Measurements from ENCODE around the gene UQCRFS1. TPM values are rescaled to one million over a fixed set of nuclear protein-coding genes. Genes with fewer than 3 reads are reported as not detected.

UQCRFS1 gene
- polyA plus RNA-seq, 1 donor (not counting 4 experiments of a cell fraction or from before 2014, with no cell fraction given) = 60.0 TPM

- TF ChIP-seq EZH2 (IDR thresholded peaks at IDR 0.05; ENCODE audit: low read length) = no peak
- TF ChIP-seq CTCF (optimal IDR thresholded peaks at IDR 0.05 in 1 of 3, IDR thresholded peaks at IDR 0.05 in 1 of 3, conservative IDR thresholded peaks at IDR 0.05 in 1 of 3; ENCODE audit: extremely low read depth in 1 of 3, insufficient read depth in 2 of 3, low read length in 3 of 3) = no peak
- no peak overlapping the region for H3K4me2 ChIP-seq (ENCODE audit: control insufficient read depth, extremely low read depth, insufficient read depth, low read depth, low read length)
- H3K4me1 ChIP-seq (ENCODE audit: control insufficient read depth, extremely low read depth, insufficient read depth, low read length) = no peaks in the 10 kb centered on the region
- dilution Hi-C loops (cut with MboI; ENCODE audit: extremely low pct_ligation_motif_present, low sequenced_read_pairs) = no loop called here
- FAIRE-seq (no peak), DNase-seq (ENCODE audit: low read depth, low spot score) (no peak)
- no peak overlapping the region for H2AFZ ChIP-seq (ENCODE audit: control insufficient read depth, low read length)
- H3K36me3 ChIP-seq (ENCODE audit: control insufficient read depth in 2 of 2, extremely low read depth in 1 of 2, insufficient read depth in 2 of 2, low read length in 2 of 2) = peaks cover 4 to 9% of the 10 kb centered on the region in 2 experiments
- no peak overlapping the region for H3K9ac ChIP-seq (ENCODE audit: control insufficient read depth, extremely low read depth, insufficient read depth, low read length)
- H3K79me2 ChIP-seq (ENCODE audit: control insufficient read depth, insufficient read depth, low read length) = peaks cover 44% of the 10 kb centered on the region
- no peaks in the 10 kb centered on the region for H3K9me3 ChIP-seq (ENCODE audit: control insufficient read depth, low read depth, low read length)
- no peak overlapping the region for H3K27ac ChIP-seq (ENCODE audit: control insufficient read depth, insufficient read depth, low read length)
- H3K4me3 ChIP-seq (ENCODE audit: control insufficient read depth in 2 of 3, extremely low read depth in 1 of 3, insufficient read depth in 2 of 3, low read depth in 1 of 3, low read length in 3 of 3) = no peak overlapping the region
- H3K27me3 ChIP-seq (ENCODE audit: control insufficient read depth, extremely low read depth, insufficient read depth, low read length) = no peaks in the 10 kb centered on the region
- no peaks in the 10 kb centered on the region for H3K9me1 ChIP-seq (ENCODE audit: control insufficient read depth, extremely low read depth, insufficient read depth, low read length)
- peaks cover 2% of the 10 kb centered on the region for H4K20me1 ChIP-seq (ENCODE audit: control insufficient read depth, extremely low read depth, insufficient read depth, low read length)
Measured at GRCh38 chr19:29206453-29206852, 6.5 kb downstream of the UQCRFS1 start.

- Histone ChIP-seq H3K79me2 (ENCODE audit: control insufficient read depth, insufficient read depth, low read length) (peaks cover 6% of the 10 kb centered on the region), H2AFZ (ENCODE audit: control insufficient read depth, low read length) (no peak overlapping the region), H3K27me3 (ENCODE audit: control insufficient read depth, extremely low read depth, insufficient read depth, low read length) (no peaks in the 10 kb centered on the region), H3K4me2 (ENCODE audit: control insufficient read depth, extremely low read depth, insufficient read depth, low read depth, low read length) (no peak overlapping the region), H3K9me1 (ENCODE audit: control insufficient read depth, extremely low read depth, insufficient read depth, low read length) (no peaks in the 10 kb centered on the region), H3K36me3 (ENCODE audit: control insufficient read depth in 2 of 2, extremely low read depth in 1 of 2, insufficient read depth in 2 of 2, low read length in 2 of 2) (peaks cover 4 to 6% of the 10 kb centered on the region in 2 experiments), H3K4me3 (ENCODE audit: control insufficient read depth in 2 of 3, extremely low read depth in 1 of 3, insufficient read depth in 2 of 3, low read depth in 1 of 3, low read length in 3 of 3) (no peak overlapping the region), H3K9me3 (ENCODE audit: control insufficient read depth, low read depth, low read length) (no peaks in the 10 kb centered on the region), H3K9ac (ENCODE audit: control insufficient read depth, extremely low read depth, insufficient read depth, low read length) (no peak overlapping the region), H3K4me1 (ENCODE audit: control insufficient read depth, extremely low read depth, insufficient read depth, low read length) (no peaks in the 10 kb centered on the region), H4K20me1 (ENCODE audit: control insufficient read depth, extremely low read depth, insufficient read depth, low read length) (no peaks in the 10 kb centered on the region), H3K27ac (ENCODE audit: control insufficient read depth, insufficient read depth, low read length) (no peak overlapping the region)
- DNase-seq (ENCODE audit: low read depth, low spot score) = no peak
- no peak for TF ChIP-seq EZH2 (IDR thresholded peaks at IDR 0.05; ENCODE audit: low read length)
- TF ChIP-seq CTCF (optimal IDR thresholded peaks at IDR 0.05 in 1 of 3, IDR thresholded peaks at IDR 0.05 in 1 of 3, conservative IDR thresholded peaks at IDR 0.05 in 1 of 3; ENCODE audit: extremely low read depth in 1 of 3, insufficient read depth in 2 of 3, low read length in 3 of 3) = no peak
- dilution Hi-C loops (cut with MboI; ENCODE audit: extremely low pct_ligation_motif_present, low sequenced_read_pairs) = no loop called here
- FAIRE-seq = no peak
Measured at GRCh38 chr19:29202281-29202680, 10.7 kb downstream of the UQCRFS1 start.
